ENCODE data around the gene PLIN3.
"Not testable (repeated sequence)": the region's sequence is repeated elsewhere in the genome, so short reads cannot be mapped to it uniquely, and the experiment has no call there.

Gene PLIN3

DNA sequence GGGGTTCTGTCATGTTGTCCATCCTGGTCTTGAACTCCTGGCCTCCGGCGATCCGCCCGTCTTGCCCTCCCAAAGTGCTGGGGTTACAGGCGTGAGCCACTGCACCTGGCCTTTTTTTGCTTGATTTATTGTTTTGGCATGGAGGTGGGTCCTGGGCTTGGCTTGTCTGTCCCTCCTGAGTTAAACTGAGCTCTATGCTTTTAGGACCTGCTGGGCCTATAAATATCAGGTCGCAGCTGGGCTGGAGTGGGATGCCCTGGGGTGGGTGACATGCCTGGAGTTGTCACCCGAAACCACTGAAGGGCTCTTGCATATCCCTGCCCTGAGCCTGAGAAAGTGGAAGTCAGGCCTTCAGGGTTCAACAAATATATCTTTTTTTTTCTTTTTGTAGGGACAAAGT is 29.7 kb upstream of the PLIN3 start:
- H4K20me1 ChIP-seq (ENCODE audit: insufficient read depth, low read length) = no peaks in the 10 kb centered on the region
- no peaks in the 10 kb centered on the region for H3F3A ChIP-seq (ENCODE audit: insufficient read depth, low read length)
- no peak overlapping the region for H2AFZ ChIP-seq (ENCODE audit: low read length)
- no peak overlapping the region for H3K27ac ChIP-seq (ENCODE audit: low read depth, low read length, poor library complexity, severe bottlenecking)
- no peak overlapping the region for H3K4me2 ChIP-seq (ENCODE audit: low read length)
- no peaks in the 10 kb centered on the region for H3K36me3 ChIP-seq (ENCODE audit: insufficient read depth, low read length)
- no peaks in the 10 kb centered on the region for H3K79me2 ChIP-seq (ENCODE audit: insufficient read depth, low read length)
- no peaks in the 10 kb centered on the region for H3K9me3 ChIP-seq (ENCODE audit: low read length)
- H3K9ac ChIP-seq (ENCODE audit: low read length) = no peak overlapping the region
- H3K27me3 ChIP-seq (ENCODE audit: insufficient read depth, low read length) = no peaks in the 10 kb centered on the region
- TF ChIP-seq, protein P1, sequence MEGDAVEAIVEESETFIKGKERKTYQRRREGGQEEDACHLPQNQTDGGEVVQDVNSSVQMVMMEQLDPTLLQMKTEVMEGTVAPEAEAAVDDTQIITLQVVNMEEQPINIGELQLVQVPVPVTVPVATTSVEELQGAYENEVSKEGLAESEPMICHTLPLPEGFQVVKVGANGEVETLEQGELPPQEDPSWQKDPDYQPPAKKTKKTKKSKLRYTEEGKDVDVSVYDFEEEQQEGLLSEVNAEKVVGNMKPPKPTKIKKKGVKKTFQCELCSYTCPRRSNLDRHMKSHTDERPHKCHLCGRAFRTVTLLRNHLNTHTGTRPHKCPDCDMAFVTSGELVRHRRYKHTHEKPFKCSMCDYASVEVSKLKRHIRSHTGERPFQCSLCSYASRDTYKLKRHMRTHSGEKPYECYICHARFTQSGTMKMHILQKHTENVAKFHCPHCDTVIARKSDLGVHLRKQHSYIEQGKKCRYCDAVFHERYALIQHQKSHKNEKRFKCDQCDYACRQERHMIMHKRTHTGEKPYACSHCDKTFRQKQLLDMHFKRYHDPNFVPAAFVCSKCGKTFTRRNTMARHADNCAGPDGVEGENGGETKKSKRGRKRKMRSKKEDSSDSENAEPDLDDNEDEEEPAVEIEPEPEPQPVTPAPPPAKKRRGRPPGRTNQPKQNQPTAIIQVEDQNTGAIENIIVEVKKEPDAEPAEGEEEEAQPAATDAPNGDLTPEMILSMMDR (IDR thresholded peaks at IDR 0.05; ENCODE audit: low read length) = no peak
- no peak for TF ChIP-seq EZH2 (IDR thresholded peaks at IDR 0.05; ENCODE audit: borderline replicate concordance, low read length)
- H3K4me1 ChIP-seq (ENCODE audit: insufficient read depth, low read length, severe bottlenecking) = peaks cover 15% of the 10 kb centered on the region
- no peaks in the 10 kb centered on the region for H3K9me2 ChIP-seq (ENCODE audit: low read depth, low read length)
- H3K4me3 ChIP-seq (ENCODE audit: low read depth, low read length, poor library complexity, severe bottlenecking) = no peak overlapping the region

DNA sequence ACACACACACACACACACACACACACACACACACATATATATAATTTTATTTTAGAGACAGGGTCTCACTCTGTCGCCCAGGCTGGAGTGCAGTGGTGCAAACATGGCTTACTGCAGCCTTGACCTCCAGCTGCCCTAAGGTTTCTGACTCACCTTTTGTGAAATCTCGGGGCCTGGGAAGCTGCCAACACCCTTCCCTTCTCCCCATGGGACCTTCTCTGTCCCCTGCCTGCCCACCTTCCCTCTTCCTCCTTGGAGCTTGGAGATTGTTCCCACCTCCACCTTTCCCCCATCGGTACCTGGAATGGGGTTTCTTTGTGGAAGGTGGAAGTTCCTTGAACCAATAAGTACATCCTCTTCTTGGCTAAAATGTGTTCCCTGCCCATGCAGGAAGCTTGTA is 28.9 kb upstream of the PLIN3 start:
- no peak for TF ChIP-seq EZH2 (IDR thresholded peaks at IDR 0.05; ENCODE audit: borderline replicate concordance, low read length)
- TF ChIP-seq, protein P1 (IDR thresholded peaks at IDR 0.05; ENCODE audit: low read length) = no peak
- Histone ChIP-seq H2AFZ (ENCODE audit: low read length) (no peak overlapping the region), H3K9ac (ENCODE audit: low read length) (no peak overlapping the region), H3K27ac (ENCODE audit: low read depth, low read length, poor library complexity, severe bottlenecking) (no peak overlapping the region), H3K4me2 (ENCODE audit: low read length) (no peak overlapping the region), H3K4me1 (ENCODE audit: insufficient read depth, low read length, severe bottlenecking) (peaks cover 15% of the 10 kb centered on the region), H3K9me2 (ENCODE audit: low read depth, low read length) (no peaks in the 10 kb centered on the region), H3K4me3 (ENCODE audit: low read depth, low read length, poor library complexity, severe bottlenecking) (no peak overlapping the region), H3K9me3 (ENCODE audit: low read length) (no peaks in the 10 kb centered on the region), H3K36me3 (ENCODE audit: insufficient read depth, low read length) (no peaks in the 10 kb centered on the region), H4K20me1 (ENCODE audit: insufficient read depth, low read length) (no peaks in the 10 kb centered on the region), H3K79me2 (ENCODE audit: insufficient read depth, low read length) (no peaks in the 10 kb centered on the region), H3K27me3 (ENCODE audit: insufficient read depth, low read length) (no peaks in the 10 kb centered on the region), H3F3A (ENCODE audit: insufficient read depth, low read length) (no peaks in the 10 kb centered on the region)

DNA sequence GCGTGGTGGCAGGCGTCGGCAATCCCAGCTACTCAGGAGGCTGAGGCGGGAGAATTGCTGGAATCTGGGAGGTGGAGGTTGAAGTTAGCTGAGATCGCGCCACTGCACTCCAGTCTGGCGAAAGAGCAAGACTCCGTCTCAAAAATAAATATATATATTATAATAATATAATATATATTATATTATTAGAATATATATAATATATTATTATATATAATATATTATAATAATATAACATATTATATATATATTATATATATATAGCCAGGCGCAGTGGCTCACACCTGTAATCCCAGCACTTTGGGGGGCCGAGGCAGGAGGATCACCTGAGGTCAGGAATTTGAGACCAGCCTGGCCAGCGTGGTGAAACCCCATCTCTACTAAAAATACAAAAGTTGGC is 25.5 kb upstream of the PLIN3 start:
- H3F3A ChIP-seq (ENCODE audit: insufficient read depth, low read length); H3K4me3 ChIP-seq (ENCODE audit: low read depth, low read length, poor library complexity, severe bottlenecking); H3K27ac ChIP-seq (ENCODE audit: low read depth, low read length, poor library complexity, severe bottlenecking); H3K9me3 ChIP-seq (ENCODE audit: low read length); H4K20me1 ChIP-seq (ENCODE audit: insufficient read depth, low read length); H2AFZ ChIP-seq (ENCODE audit: low read length); H3K4me1 ChIP-seq (ENCODE audit: insufficient read depth, low read length, severe bottlenecking); H3K9me2 ChIP-seq (ENCODE audit: low read depth, low read length); H3K9ac ChIP-seq (ENCODE audit: low read length); H3K79me2 ChIP-seq (ENCODE audit: insufficient read depth, low read length); H3K4me2 ChIP-seq (ENCODE audit: low read length); H3K36me3 ChIP-seq (ENCODE audit: insufficient read depth, low read length); H3K27me3 ChIP-seq (ENCODE audit: insufficient read depth, low read length): not testable (repeated sequence)

DNA sequence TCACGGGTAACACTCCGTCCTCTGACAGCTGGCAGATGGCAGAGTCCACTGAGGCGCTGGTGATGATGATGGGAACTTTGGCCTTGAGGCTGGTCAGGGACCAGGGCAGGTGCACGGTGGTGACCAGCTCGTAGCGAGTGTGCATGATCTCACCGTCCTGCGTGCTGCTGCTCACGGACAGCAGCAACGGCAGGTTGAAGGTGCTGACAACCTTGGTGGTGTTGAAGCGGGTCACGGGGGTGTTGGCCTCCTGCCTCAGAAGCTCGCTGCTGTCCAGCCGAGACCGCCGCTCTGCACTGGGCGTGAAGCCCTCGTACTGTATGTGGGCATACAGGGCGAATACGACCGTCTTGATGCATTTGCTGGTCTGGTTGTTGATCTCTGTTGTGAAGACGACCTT is 23.6 kb upstream of the PLIN3 start:
- Histone ChIP-seq H3K27me3 (ENCODE audit: insufficient read depth, low read length) (no peaks in the 10 kb centered on the region; the same call in 1 of the 2 replicates), H3K4me1 (ENCODE audit: insufficient read depth, low read length, severe bottlenecking) (peaks cover 4% of the 10 kb centered on the region), H4K20me1 (ENCODE audit: insufficient read depth, low read length) (no peaks in the 10 kb centered on the region), H3F3A (ENCODE audit: insufficient read depth, low read length) (no peaks in the 10 kb centered on the region), H3K27ac (ENCODE audit: low read depth, low read length, poor library complexity, severe bottlenecking) (no peak overlapping the region), H2AFZ (ENCODE audit: low read length) (no peak overlapping the region), H3K4me3 (ENCODE audit: low read depth, low read length, poor library complexity, severe bottlenecking) (no peak overlapping the region), H3K79me2 (ENCODE audit: insufficient read depth, low read length) (no peaks in the 10 kb centered on the region), H3K36me3 (ENCODE audit: insufficient read depth, low read length) (no peaks in the 10 kb centered on the region), H3K9me3 (ENCODE audit: low read length) (no peaks in the 10 kb centered on the region), H3K9me2 (ENCODE audit: low read depth, low read length) (no peaks in the 10 kb centered on the region), H3K9ac (ENCODE audit: low read length) (no peak overlapping the region), H3K4me2 (ENCODE audit: low read length) (no peak overlapping the region)
- TF ChIP-seq EZH2 (IDR thresholded peaks at IDR 0.05; ENCODE audit: borderline replicate concordance, low read length) = no peak
- TF ChIP-seq, protein P1 (IDR thresholded peaks at IDR 0.05; ENCODE audit: low read length) = no peak

Measured in OCI-LY1 (cell line).